Kidney (tissue), 14 donors: Measurements from ENCODE around the gene JAKMIP3. TPM values are rescaled to one million over a fixed set of nuclear protein-coding genes. Genes with fewer than 3 reads are reported as not detected.

Experiments
- DNase-seq, 5 donors: peaks; one replicate each; pipeline ENCODE4 v3.0.0-alpha.2; 2013 to 2020
- FAIRE-seq: peaks from 2 replicates; lab custom pipeline; 2012; peaks lifted over from hg19 to GRCh38; lab: Jason Lieb, UNC
- H3K27ac ChIP-seq, 2 donors: one replicate each; pipeline ENCODE4 v1.7.0; 2013; ENCODE audit warnings: low read depth in 2 of 2, low read length in 2 of 2, inconsistent platforms in 1 of 2
- H3K27me3 ChIP-seq: one replicate; pipeline ENCODE4 v1.7.1; 2013; ENCODE audit warnings: low read length, inconsistent platforms; ENCODE audit not compliant: control insufficient read depth, insufficient read depth
- H3K36me3 ChIP-seq, 3 donors: one replicate each; pipeline versions ENCODE4 v1.7.0 to v1.7.1; 2013; ENCODE audit warnings: low read length in 3 of 3, control low read depth in 1 of 3, inconsistent platforms in 1 of 3; ENCODE audit not compliant: insufficient read depth in 3 of 3, control insufficient read depth in 2 of 3
- H3K4me1 ChIP-seq, 3 donors: one replicate each; pipeline versions ENCODE4 v1.7.0 to v1.7.1; 2013; ENCODE audit warnings: low read length in 3 of 3, inconsistent platforms in 1 of 3, low read depth in 1 of 3; ENCODE audit not compliant: control insufficient read depth in 2 of 3, insufficient read depth in 2 of 3
- H3K4me3 ChIP-seq, 3 donors: one replicate each; pipeline versions ENCODE4 v1.7.0 to v1.8.1; 2013; ENCODE audit warnings: low read length in 3 of 3, control low read depth in 1 of 3, inconsistent platforms in 1 of 3
- H3K9ac ChIP-seq, 3 donors: one replicate each; pipeline versions ENCODE4 v1.7.0 to v1.7.1; 2013; ENCODE audit warnings: low read length in 3 of 3, control low read depth in 1 of 3, inconsistent platforms in 1 of 3
- H3K9me3 ChIP-seq, 3 donors: one replicate each; pipeline versions ENCODE4 v1.7.0 to v1.7.1; 2013; ENCODE audit warnings: low read length in 3 of 3, control low read depth in 1 of 3, inconsistent platforms in 1 of 3; ENCODE audit not compliant: control insufficient read depth in 2 of 3, insufficient read depth in 1 of 3
- CTCF ChIP-seq: IDR thresholded peaks from 3 replicates; pipeline ENCODE4 v1.5.1; 2012; ENCODE audit warnings: mild to moderate bottlenecking, moderate library complexity, borderline replicate concordance; ENCODE audit not compliant: insufficient read depth; ENCODE audit errors: extremely low read depth
- intact Hi-C: fragments of 100-400 bp; cut with DNase I; formaldehyde crosslinking; loops from one replicate; pipeline ENCODE4 v1.11.1; 2022
- polyA plus RNA-seq: library from polyadenylated mRNA; stranded (reverse); fragments of 350-450 nt; fragmentation: Illumina TruSeq; extraction: RNeasy Lipid Tissue Mini Kit (QIAGEN cat#74804); gene quantifications from one replicate; pipeline ENCODE4 v1.2.3, GENCODE V29; 2014; ENCODE audit warnings: low read depth, low replicate concordance; ENCODE audit not compliant: insufficient read depth
- total RNA-seq: library from RNA; stranded (reverse); fragmentation: NEBNext Ultra II Directional; extraction: Animal tissue kit (Norgen Biotek cat#: 25700); gene quantifications from one replicate; pipeline ENCODE4 v1.2.1, GENCODE V29; 2021
- donor health status: control.
- donor health status: control.
- donor health status: control.
- donor health status: control.
- donor health status: control.
- donor health status: DM: yes; HTN: yes; CAD: no.
- donor health status: Normal renal cell carcinoma (clear cell type).

Gene JAKMIP3
- total and polyA plus RNA-seq, 2 donors from 2014 or later = 0.13 to 0.16 TPM

GRCh38 chr10:132111121-132111731, 45.5 kb downstream of the JAKMIP3 start:
- H3K4me3 ChIP-seq = no peak overlapping the region
- no peaks in the 10 kb centered on the region for H3K27me3 ChIP-seq
- no peak overlapping the region for H3K9ac ChIP-seq
- H3K36me3 ChIP-seq = no peaks in the 10 kb centered on the region
- peak in 2 of 5 donors; percentile 39 to 45 for DNase-seq
- H3K27ac ChIP-seq = no peak overlapping the region
- FAIRE-seq = no peak
- no peaks in the 10 kb centered on the region for H3K4me1 ChIP-seq
- intact Hi-C loops = no loop called here
- no peak for TF ChIP-seq CTCF
- no peaks in the 10 kb centered on the region for H3K9me3 ChIP-seq

- intact Hi-C loops = no loop called here
- no peak overlapping the region for H3K27ac ChIP-seq
- no peaks in the 10 kb centered on the region for H3K9me3 ChIP-seq
- no peaks in the 10 kb centered on the region for H3K27me3 ChIP-seq
- peak in 2 of 5 donors; percentile 29 to 68 for DNase-seq
- no peak overlapping the region for H3K4me3 ChIP-seq
- no peak for FAIRE-seq
- H3K9ac ChIP-seq = no peak overlapping the region
- no peaks in the 10 kb centered on the region for H3K4me1 ChIP-seq
- TF ChIP-seq CTCF = no peak
- no peaks in the 10 kb centered on the region for H3K36me3 ChIP-seq
Observed at GRCh38 chr10:132111871-132112341, 46.2 kb downstream of the JAKMIP3 start.

- no peaks in the 10 kb centered on the region for H3K4me1 ChIP-seq
- no peak overlapping the region for H3K27ac ChIP-seq
- no peaks in the 10 kb centered on the region for H3K36me3 ChIP-seq
- no peaks in the 10 kb centered on the region for H3K27me3 ChIP-seq
- peak in 1 of 5 donors; percentile 47 for DNase-seq
- no peak for FAIRE-seq
- TF ChIP-seq CTCF = no peak
- no peaks in the 10 kb centered on the region for H3K9me3 ChIP-seq
- no peak overlapping the region for H3K9ac ChIP-seq
- no peak overlapping the region for H3K4me3 ChIP-seq
- intact Hi-C loops = no loop called here
Observed at GRCh38 chr10:132112611-132113010, 46.9 kb downstream of the JAKMIP3 start.

- FAIRE-seq = no peak
- Histone ChIP-seq H3K4me3 (no peak overlapping the region), H3K4me1 (no peaks in the 10 kb centered on the region), H3K9me3 (no peaks in the 10 kb centered on the region), H3K27ac (no peak overlapping the region), H3K9ac (no peak overlapping the region), H3K36me3 (no peaks in the 10 kb centered on the region), H3K27me3 (no peaks in the 10 kb centered on the region)
- intact Hi-C loops = no loop called here
- TF ChIP-seq CTCF = no peak
- DNase-seq = no peak
Observed at GRCh38 chr10:132113206-132113605, 47.5 kb downstream of the JAKMIP3 start.
